ENCODE results near the gene FBXO27. TPM values are rescaled to one million over a fixed set of nuclear protein-coding genes. Genes with fewer than 3 reads are reported as not detected.
"Not testable (repeated sequence)": the region's sequence is repeated elsewhere in the genome, so short reads cannot be mapped to it uniquely, and the experiment has no call there.

Gene FBXO27
- total RNA-seq, 1 donor = 4.7 TPM

DNA sequence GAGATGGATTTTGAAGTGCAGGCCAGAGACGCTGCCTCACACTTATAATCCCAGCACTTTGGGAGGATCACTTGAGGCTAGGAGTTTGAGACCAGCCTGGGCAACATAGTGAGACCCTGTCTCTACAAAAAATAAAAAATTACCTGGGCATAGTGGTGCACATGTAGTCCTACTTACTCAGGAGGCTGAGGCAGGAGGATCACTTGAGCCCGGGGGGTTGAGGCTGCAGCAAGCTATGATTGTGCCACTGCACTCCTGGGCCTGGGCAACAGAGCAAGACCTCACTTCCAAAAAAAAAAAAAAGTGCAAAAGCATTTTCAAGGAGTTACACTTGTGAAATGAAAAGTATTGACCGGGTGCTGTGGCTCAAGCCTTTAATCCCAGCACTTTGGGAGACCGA lies 29.2 kb downstream of the FBXO27 start:
- Histone ChIP-seq H3K79me2 (ENCODE audit: insufficient read depth, low read length) (no peaks in the 10 kb centered on the region), H3K4me3 (ENCODE audit: insufficient read depth, low read length) (no peak overlapping the region), H2AFZ (ENCODE audit: low read length) (no peak overlapping the region), H4K20me1 (ENCODE audit: insufficient read depth, low read length) (no peaks in the 10 kb centered on the region), H3K27ac (ENCODE audit: low read depth, low read length) (no peak overlapping the region), H3K36me3 (ENCODE audit: insufficient read depth, low read length) (no peaks in the 10 kb centered on the region), H3K4me1 (ENCODE audit: insufficient read depth, low read length) (no peaks in the 10 kb centered on the region), H3K27me3 (ENCODE audit: insufficient read depth, low read length) (no peaks in the 10 kb centered on the region), H3K4me2 (ENCODE audit: insufficient read depth, low read length) (no peak overlapping the region), H3K9me3 (ENCODE audit: low read depth, low read length) (no peaks in the 10 kb centered on the region)
- no peak for DNase-seq (ENCODE audit: insufficient read length, low spot score, missing footprints)
- TF ChIP-seq, protein P1, sequence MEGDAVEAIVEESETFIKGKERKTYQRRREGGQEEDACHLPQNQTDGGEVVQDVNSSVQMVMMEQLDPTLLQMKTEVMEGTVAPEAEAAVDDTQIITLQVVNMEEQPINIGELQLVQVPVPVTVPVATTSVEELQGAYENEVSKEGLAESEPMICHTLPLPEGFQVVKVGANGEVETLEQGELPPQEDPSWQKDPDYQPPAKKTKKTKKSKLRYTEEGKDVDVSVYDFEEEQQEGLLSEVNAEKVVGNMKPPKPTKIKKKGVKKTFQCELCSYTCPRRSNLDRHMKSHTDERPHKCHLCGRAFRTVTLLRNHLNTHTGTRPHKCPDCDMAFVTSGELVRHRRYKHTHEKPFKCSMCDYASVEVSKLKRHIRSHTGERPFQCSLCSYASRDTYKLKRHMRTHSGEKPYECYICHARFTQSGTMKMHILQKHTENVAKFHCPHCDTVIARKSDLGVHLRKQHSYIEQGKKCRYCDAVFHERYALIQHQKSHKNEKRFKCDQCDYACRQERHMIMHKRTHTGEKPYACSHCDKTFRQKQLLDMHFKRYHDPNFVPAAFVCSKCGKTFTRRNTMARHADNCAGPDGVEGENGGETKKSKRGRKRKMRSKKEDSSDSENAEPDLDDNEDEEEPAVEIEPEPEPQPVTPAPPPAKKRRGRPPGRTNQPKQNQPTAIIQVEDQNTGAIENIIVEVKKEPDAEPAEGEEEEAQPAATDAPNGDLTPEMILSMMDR (IDR thresholded peaks at IDR 0.05; ENCODE audit: extremely low read depth, low read depth, low read length) = no peak

DNA sequence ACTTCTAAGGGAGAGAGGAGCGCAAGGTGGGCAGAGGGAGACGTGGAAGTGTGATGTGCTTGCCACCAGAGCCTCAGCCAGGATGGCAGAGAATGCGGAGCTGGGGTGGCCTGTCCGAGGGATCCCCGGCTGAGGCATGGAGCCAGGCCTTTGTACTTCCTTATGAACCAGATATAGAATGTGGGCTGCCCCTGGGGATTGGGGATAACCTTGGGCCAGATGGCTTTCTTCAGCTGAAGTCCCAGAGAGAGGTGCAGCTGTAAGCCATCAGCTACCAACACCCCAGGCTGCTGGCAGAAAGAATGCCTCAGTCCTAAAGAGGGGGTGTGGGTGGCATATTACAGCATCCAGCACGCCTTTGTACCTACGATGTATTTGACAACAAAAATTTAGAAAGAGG lies 31.3 kb downstream of the FBXO27 start:
- Histone ChIP-seq H3K36me3 (ENCODE audit: insufficient read depth, low read length) (no peaks in the 10 kb centered on the region), H3K9me3 (ENCODE audit: low read depth, low read length) (no peaks in the 10 kb centered on the region), H3K4me1 (ENCODE audit: insufficient read depth, low read length) (no peaks in the 10 kb centered on the region), H3K27me3 (ENCODE audit: insufficient read depth, low read length) (no peaks in the 10 kb centered on the region), H4K20me1 (ENCODE audit: insufficient read depth, low read length) (no peaks in the 10 kb centered on the region), H3K4me2 (ENCODE audit: insufficient read depth, low read length) (no peak overlapping the region), H3K4me3 (ENCODE audit: insufficient read depth, low read length) (no peak overlapping the region), H2AFZ (ENCODE audit: low read length) (no peak overlapping the region), H3K27ac (ENCODE audit: low read depth, low read length) (no peak overlapping the region), H3K79me2 (ENCODE audit: insufficient read depth, low read length) (no peaks in the 10 kb centered on the region)
- peak; percentile 15 for DNase-seq (ENCODE audit: insufficient read length, low spot score, missing footprints)
- TF ChIP-seq, protein P1 (IDR thresholded peaks at IDR 0.05; ENCODE audit: extremely low read depth, low read depth, low read length) = no peak

DNA sequence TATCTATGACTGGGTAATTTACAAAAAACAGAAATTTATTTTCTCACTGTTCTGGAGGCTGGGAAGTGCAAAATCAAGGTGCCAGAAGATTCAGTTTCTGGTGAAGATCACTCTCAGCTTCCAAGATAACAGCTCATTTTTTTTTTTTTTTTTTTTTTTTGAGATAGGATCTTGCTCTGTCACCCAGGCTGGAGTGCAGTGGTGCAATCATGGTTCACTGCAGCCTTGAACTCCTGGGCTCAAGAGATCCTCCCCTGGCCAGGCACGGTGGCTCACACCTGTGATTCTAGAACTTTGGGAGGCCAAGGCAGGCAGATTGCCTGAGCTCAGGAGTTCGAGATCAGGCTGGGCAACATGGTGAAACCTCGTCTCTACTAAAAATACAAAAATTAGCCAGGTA lies 34.8 kb downstream of the FBXO27 start:
- H2AFZ ChIP-seq (ENCODE audit: low read length); H3K27me3 ChIP-seq (ENCODE audit: insufficient read depth, low read length); H3K4me2 ChIP-seq (ENCODE audit: insufficient read depth, low read length); H3K79me2 ChIP-seq (ENCODE audit: insufficient read depth, low read length); H3K36me3 ChIP-seq (ENCODE audit: insufficient read depth, low read length); H3K27ac ChIP-seq (ENCODE audit: low read depth, low read length); H4K20me1 ChIP-seq (ENCODE audit: insufficient read depth, low read length); H3K4me1 ChIP-seq (ENCODE audit: insufficient read depth, low read length); H3K4me3 ChIP-seq (ENCODE audit: insufficient read depth, low read length); H3K9me3 ChIP-seq (ENCODE audit: low read depth, low read length); DNase-seq (ENCODE audit: insufficient read length, low spot score, missing footprints): not testable (repeated sequence)

DNA sequence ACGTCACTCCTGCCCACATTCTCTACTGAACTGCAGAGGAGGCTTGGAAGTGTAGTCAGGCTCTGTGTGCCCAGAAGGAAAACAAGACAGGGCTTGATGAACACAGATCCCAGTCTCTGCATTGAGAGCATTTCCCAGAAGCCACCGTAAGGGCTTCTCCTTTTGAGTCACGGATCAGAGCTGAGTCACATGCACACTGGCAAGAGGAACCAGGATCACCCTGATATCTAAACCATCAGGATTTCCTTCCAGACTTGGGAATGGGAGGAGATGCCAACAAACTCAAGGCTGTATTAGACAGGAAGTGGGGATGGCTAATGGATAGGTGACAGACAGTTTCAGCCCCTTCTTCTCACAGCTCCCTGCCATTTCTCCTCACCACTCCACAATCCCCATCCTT lies 39.1 kb downstream of the FBXO27 start:
- H3K79me2 ChIP-seq (ENCODE audit: insufficient read depth, low read length) = no peaks in the 10 kb centered on the region
- H2AFZ ChIP-seq (ENCODE audit: low read length) = peak overlapping the region; percentile 32
- H3K4me2 ChIP-seq (ENCODE audit: insufficient read depth, low read length) = no peak overlapping the region
- H4K20me1 ChIP-seq (ENCODE audit: insufficient read depth, low read length) = no peaks in the 10 kb centered on the region
- H3K9me3 ChIP-seq (ENCODE audit: low read depth, low read length) = no peaks in the 10 kb centered on the region
- H3K4me1 ChIP-seq (ENCODE audit: insufficient read depth, low read length) = peaks cover 21% of the 10 kb centered on the region
- no peak overlapping the region for H3K4me3 ChIP-seq (ENCODE audit: insufficient read depth, low read length)
- TF ChIP-seq, protein P1 (IDR thresholded peaks at IDR 0.05; ENCODE audit: extremely low read depth, low read depth, low read length) = no peak
- H3K27me3 ChIP-seq (ENCODE audit: insufficient read depth, low read length) = no peaks in the 10 kb centered on the region
- DNase-seq (ENCODE audit: insufficient read length, low spot score, missing footprints) = peak; percentile 88
- peak overlapping the region; percentile 52 for H3K27ac ChIP-seq (ENCODE audit: low read depth, low read length)
- no peaks in the 10 kb centered on the region for H3K36me3 ChIP-seq (ENCODE audit: insufficient read depth, low read length)
